ENCODE results near the gene RPRM. TPM values are rescaled to one million over a fixed set of nuclear protein-coding genes. Genes with fewer than 3 reads are reported as not detected.
"Not testable (repeated sequence)": the region's sequence is repeated elsewhere in the genome, so short reads cannot be mapped to it uniquely, and the experiment has no call there.

RPRM gene
- total RNA-seq, 2 donors from 2014 or later, result not detected

- no peaks in the 10 kb centered on the region for H3K36me3 Mint-ChIP-seq
- DNase-seq (ENCODE audit: low spot score), result no peak
- H3K27me3 Mint-ChIP-seq, result peaks cover 22 to 50% of the 10 kb centered on the region in 2 donors
- no peak overlapping the region for H3K27ac Mint-ChIP-seq
- no peak for ATAC-seq
- H3K4me3 Mint-ChIP-seq, result no peak overlapping the region
- no peaks in the 10 kb centered on the region for H3K9me3 Mint-ChIP-seq
- H3K4me1 Mint-ChIP-seq (ENCODE audit: low read depth in 2 of 2), result peaks cover 6 to 10% of the 10 kb centered on the region in 2 donors
Measured at GRCh38 chr2:153476816-153477635, 1.5 kb downstream of the RPRM start.

GRCh38 chr2:153476491-153476815 lies 2.1 kb downstream of the RPRM start:
- no peak for DNase-seq (ENCODE audit: low spot score)
- Mint-ChIP-seq H3K36me3 (no peaks in the 10 kb centered on the region), H3K27me3 (peaks cover 22 to 50% of the 10 kb centered on the region in 2 donors), H3K9me3 (no peaks in the 10 kb centered on the region), H3K4me3 (no peak overlapping the region), H3K4me1 (ENCODE audit: low read depth in 2 of 2) (peaks cover 6 to 10% of the 10 kb centered on the region in 2 donors), H3K27ac (no peak overlapping the region)
- no peak for ATAC-seq

GRCh38 chr2:153474876-153475435 lies 3.6 kb downstream of the RPRM start:
- Mint-ChIP-seq H3K36me3 (no peaks in the 10 kb centered on the region), H3K4me3 (no peak overlapping the region), H3K4me1 (ENCODE audit: low read depth in 2 of 2) (peaks cover 6 to 10% of the 10 kb centered on the region in 2 donors), H3K27me3 (peaks cover 24 to 50% of the 10 kb centered on the region in 2 donors), H3K9me3 (no peaks in the 10 kb centered on the region), H3K27ac (no peak overlapping the region)
- DNase-seq (ENCODE audit: low spot score), result no peak
- no peak for ATAC-seq

GRCh38 chr2:153474407-153474806 lies 4.2 kb downstream of the RPRM start:
- H3K4me3 Mint-ChIP-seq, result no peak overlapping the region
- H3K27ac Mint-ChIP-seq, result no peak overlapping the region
- H3K27me3 Mint-ChIP-seq, result peaks cover 24 to 48% of the 10 kb centered on the region in 2 donors
- no peaks in the 10 kb centered on the region for H3K36me3 Mint-ChIP-seq
- no peak for ATAC-seq
- DNase-seq (ENCODE audit: low spot score), result no peak
- peaks cover 6 to 10% of the 10 kb centered on the region in 2 donors for H3K4me1 Mint-ChIP-seq (ENCODE audit: low read depth in 2 of 2)
- no peaks in the 10 kb centered on the region for H3K9me3 Mint-ChIP-seq

GRCh38 chr2:153470867-153471266 lies 7.7 kb downstream of the RPRM start:
- H3K36me3 Mint-ChIP-seq, result no peaks in the 10 kb centered on the region
- H3K27ac Mint-ChIP-seq, result no peak overlapping the region
- no peaks in the 10 kb centered on the region for H3K4me1 Mint-ChIP-seq (ENCODE audit: low read depth in 2 of 2)
- no peaks in the 10 kb centered on the region for H3K9me3 Mint-ChIP-seq
- H3K4me3 Mint-ChIP-seq, result no peak overlapping the region
- ATAC-seq (no peak), DNase-seq (ENCODE audit: low spot score) (no peak)
- H3K27me3 Mint-ChIP-seq, result peaks cover 11 to 28% of the 10 kb centered on the region in 2 donors

GRCh38 chr2:153464395-153464794 lies 14.2 kb downstream of the RPRM start:
- no peak overlapping the region for H3K4me3 Mint-ChIP-seq
- peaks cover 3% of the 10 kb centered on the region for H3K9me3 Mint-ChIP-seq
- H3K36me3 Mint-ChIP-seq, result no peaks in the 10 kb centered on the region
- no peak for ATAC-seq
- H3K4me1 Mint-ChIP-seq (ENCODE audit: low read depth in 2 of 2), result no peaks in the 10 kb centered on the region
- no peak overlapping the region for H3K27ac Mint-ChIP-seq
- no peak for DNase-seq (ENCODE audit: low spot score)
- peaks cover 1 to 2% of the 10 kb centered on the region in 2 donors for H3K27me3 Mint-ChIP-seq

GRCh38 chr2:153462338-153462859 lies 16.2 kb downstream of the RPRM start:
- Mint-ChIP-seq H3K4me3 (no peak overlapping the region), H3K36me3 (no peaks in the 10 kb centered on the region), H3K27ac (no peak overlapping the region)

GRCh38 chr2:153461453-153461852 lies 17.1 kb downstream of the RPRM start:
- H3K4me1 Mint-ChIP-seq (ENCODE audit: low read depth in 2 of 2), result no peaks in the 10 kb centered on the region
- H3K9me3 Mint-ChIP-seq, result peaks cover 7% of the 10 kb centered on the region
- H3K4me3 Mint-ChIP-seq, result no peak overlapping the region
- no peak for ATAC-seq
- H3K27ac Mint-ChIP-seq, result no peak overlapping the region
- no peak for DNase-seq (ENCODE audit: low spot score)
- peaks cover 2 to 21% of the 10 kb centered on the region in 2 donors for H3K27me3 Mint-ChIP-seq
- no peaks in the 10 kb centered on the region for H3K36me3 Mint-ChIP-seq

More at GRCh38 chr2:153462338-153462859, 16.2 kb downstream of the RPRM start:
- ATAC-seq (no peak), DNase-seq (ENCODE audit: low spot score) (no peak)
- Mint-ChIP-seq H3K4me1 (ENCODE audit: low read depth in 2 of 2) (no peaks in the 10 kb centered on the region), H3K27me3 (peaks cover 2 to 21% of the 10 kb centered on the region in 2 donors), H3K9me3 (peaks cover 7% of the 10 kb centered on the region)

GRCh38 chr2:153455861-153456260 lies 22.7 kb downstream of the RPRM start:
- no peaks in the 10 kb centered on the region for H3K36me3 Mint-ChIP-seq
- H3K9me3 Mint-ChIP-seq, result peaks cover 4% of the 10 kb centered on the region
- ATAC-seq (no peak), DNase-seq (ENCODE audit: low spot score) (no peak)
- no peak overlapping the region for H3K27ac Mint-ChIP-seq
- no peak overlapping the region for H3K4me3 Mint-ChIP-seq
- no peaks in the 10 kb centered on the region for H3K4me1 Mint-ChIP-seq (ENCODE audit: low read depth in 2 of 2)
- H3K27me3 Mint-ChIP-seq, result peaks cover 0 to 21% of the 10 kb centered on the region in 2 donors

- H3K27ac Mint-ChIP-seq, result no peak overlapping the region
- DNase-seq (ENCODE audit: low spot score) (no peak), ATAC-seq (no peak)
- peaks cover 4% of the 10 kb centered on the region for H3K9me3 Mint-ChIP-seq
- no peaks in the 10 kb centered on the region for H3K36me3 Mint-ChIP-seq
- H3K4me3 Mint-ChIP-seq, result no peak overlapping the region
- peaks cover 0 to 21% of the 10 kb centered on the region in 2 donors for H3K27me3 Mint-ChIP-seq
- H3K4me1 Mint-ChIP-seq (ENCODE audit: low read depth in 2 of 2), result no peaks in the 10 kb centered on the region
Measured at GRCh38 chr2:153455403-153455802, 23.2 kb downstream of the RPRM start.

- Mint-ChIP-seq H3K27ac (no peak overlapping the region), H3K4me1 (ENCODE audit: low read depth in 2 of 2) (no peaks in the 10 kb centered on the region), H3K9me3 (no peaks in the 10 kb centered on the region), H3K4me3 (no peak overlapping the region), H3K36me3 (no peaks in the 10 kb centered on the region), H3K27me3 (no peaks in the 10 kb centered on the region)
- DNase-seq (ENCODE audit: low spot score) (no peak), ATAC-seq (no peak)
Measured at GRCh38 chr2:153451611-153452010, 27.0 kb downstream of the RPRM start.

GRCh38 chr2:153443106-153443505 lies 35.5 kb downstream of the RPRM start:
- H3K27ac Mint-ChIP-seq, result no peak overlapping the region
- no peak overlapping the region for H3K4me3 Mint-ChIP-seq
- peaks cover 23% of the 10 kb centered on the region for H3K9me3 Mint-ChIP-seq
- H3K36me3 Mint-ChIP-seq, result peaks cover 6% of the 10 kb centered on the region
- H3K27me3 Mint-ChIP-seq, result no peaks in the 10 kb centered on the region
- no peak for ATAC-seq
- no peak for DNase-seq (ENCODE audit: low spot score)
- H3K4me1 Mint-ChIP-seq (ENCODE audit: low read depth in 2 of 2), result no peaks in the 10 kb centered on the region

- H3K27me3 Mint-ChIP-seq; H3K27ac Mint-ChIP-seq; ATAC-seq; H3K36me3 Mint-ChIP-seq; H3K4me1 Mint-ChIP-seq (ENCODE audit: low read depth in 2 of 2); H3K4me3 Mint-ChIP-seq; DNase-seq (ENCODE audit: low spot score): not testable (repeated sequence)
- H3K9me3 Mint-ChIP-seq, result peaks cover 24% of the 10 kb centered on the region
Measured at GRCh38 chr2:153442616-153443015, 35.9 kb downstream of the RPRM start.

- H3K9me3 Mint-ChIP-seq, result peaks cover 27% of the 10 kb centered on the region
- ATAC-seq; H3K4me1 Mint-ChIP-seq (ENCODE audit: low read depth in 2 of 2); H3K36me3 Mint-ChIP-seq; H3K4me3 Mint-ChIP-seq; H3K27ac Mint-ChIP-seq; DNase-seq (ENCODE audit: low spot score); H3K27me3 Mint-ChIP-seq: not testable (repeated sequence)
Measured at GRCh38 chr2:153440090-153440489, 38.5 kb downstream of the RPRM start.
